Measurements from ENCODE around the gene CHCHD6.

CHCHD6 gene

GRCh38 chr3:126743350-126743749 lies 39.3 kb downstream of the CHCHD6 start:
- DNase-seq (ENCODE audit: low spot score): no peak

DNA sequence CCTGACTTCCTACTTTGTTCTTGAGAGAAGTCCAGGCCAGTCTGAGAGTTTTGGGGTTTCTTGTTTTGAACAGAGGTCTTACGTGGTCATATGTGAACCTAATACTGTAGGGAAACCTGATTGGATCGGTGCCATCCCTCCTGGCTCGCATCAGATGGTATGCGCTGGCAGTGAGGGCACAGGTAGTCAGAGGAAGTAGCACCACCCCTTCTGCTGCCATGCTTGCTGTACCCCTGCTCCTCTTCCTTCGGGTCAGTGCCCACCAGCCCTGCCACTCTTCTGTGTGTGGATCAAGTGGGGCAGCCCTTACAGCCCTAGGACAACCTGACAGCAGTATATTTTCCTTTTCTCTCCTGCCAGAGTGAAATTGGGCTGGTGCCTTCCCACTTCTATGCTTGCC lies 39.7 kb downstream of the CHCHD6 start:
- no peak for DNase-seq (ENCODE audit: low spot score)

GRCh38 chr3:126745760-126746394 lies 41.8 kb downstream of the CHCHD6 start:
- DNase-seq (ENCODE audit: low spot score): no peak

DNA sequence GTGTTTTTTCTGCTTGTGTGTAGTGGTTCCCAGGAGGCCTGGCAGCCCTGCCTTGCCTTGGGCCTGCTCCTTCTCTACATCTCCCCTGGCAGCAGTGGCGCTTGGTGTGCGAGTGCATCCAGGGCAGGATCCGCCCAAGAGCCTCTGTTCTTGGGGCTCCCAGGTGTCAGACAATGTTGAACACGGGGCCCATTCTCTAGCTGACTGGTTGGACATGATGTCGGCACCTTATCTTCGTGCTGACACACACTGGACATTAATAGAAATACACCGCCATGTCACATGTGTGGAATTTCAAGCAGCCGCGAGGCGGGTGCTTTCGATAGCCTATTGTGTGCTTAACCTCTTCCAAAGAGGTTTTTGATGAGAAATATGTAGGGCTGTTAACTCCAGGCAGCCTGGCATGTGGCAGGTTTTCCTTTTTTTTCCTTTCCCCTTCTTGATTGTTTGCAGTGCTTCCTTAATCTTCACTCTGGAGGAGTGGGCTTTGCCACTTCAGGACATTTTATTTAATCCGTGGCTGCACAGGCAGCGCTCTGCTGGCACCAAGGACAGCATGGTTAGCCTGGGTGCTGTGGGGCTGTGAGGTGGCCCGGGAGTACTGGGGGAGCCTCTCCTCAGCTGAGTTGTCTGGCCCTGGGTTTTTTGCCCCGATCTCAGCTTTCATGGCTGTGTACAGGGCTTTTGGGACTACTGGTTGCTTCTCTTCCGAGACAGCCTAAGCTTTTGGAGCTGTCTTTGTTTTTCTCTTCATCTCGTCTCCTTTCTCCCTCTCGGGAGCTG lies 42.5 kb downstream of the CHCHD6 start:
- DNase-seq (ENCODE audit: low spot score): no peak

DNA sequence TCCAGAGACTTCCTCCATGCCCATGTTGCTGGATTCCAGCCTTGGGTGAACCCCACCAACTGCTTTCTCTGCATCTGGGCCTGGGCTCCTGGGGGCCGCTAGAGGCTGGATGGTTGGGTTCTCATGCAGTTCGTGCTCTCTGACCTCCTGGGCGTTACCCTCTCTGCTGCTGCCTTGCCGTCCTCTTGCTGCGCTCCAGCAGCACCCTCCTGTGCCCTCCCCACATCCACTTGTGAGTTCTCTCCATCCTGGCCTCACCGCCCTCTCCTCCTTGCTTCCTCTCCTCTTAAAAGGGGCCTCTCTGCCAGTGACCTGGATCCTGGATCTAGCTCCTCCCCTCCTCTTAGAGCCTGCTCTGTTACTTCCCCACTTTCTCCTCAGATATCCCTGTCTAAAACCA lies 43.7 kb downstream of the CHCHD6 start:
- DNase-seq (ENCODE audit: low spot score): no peak

DNA sequence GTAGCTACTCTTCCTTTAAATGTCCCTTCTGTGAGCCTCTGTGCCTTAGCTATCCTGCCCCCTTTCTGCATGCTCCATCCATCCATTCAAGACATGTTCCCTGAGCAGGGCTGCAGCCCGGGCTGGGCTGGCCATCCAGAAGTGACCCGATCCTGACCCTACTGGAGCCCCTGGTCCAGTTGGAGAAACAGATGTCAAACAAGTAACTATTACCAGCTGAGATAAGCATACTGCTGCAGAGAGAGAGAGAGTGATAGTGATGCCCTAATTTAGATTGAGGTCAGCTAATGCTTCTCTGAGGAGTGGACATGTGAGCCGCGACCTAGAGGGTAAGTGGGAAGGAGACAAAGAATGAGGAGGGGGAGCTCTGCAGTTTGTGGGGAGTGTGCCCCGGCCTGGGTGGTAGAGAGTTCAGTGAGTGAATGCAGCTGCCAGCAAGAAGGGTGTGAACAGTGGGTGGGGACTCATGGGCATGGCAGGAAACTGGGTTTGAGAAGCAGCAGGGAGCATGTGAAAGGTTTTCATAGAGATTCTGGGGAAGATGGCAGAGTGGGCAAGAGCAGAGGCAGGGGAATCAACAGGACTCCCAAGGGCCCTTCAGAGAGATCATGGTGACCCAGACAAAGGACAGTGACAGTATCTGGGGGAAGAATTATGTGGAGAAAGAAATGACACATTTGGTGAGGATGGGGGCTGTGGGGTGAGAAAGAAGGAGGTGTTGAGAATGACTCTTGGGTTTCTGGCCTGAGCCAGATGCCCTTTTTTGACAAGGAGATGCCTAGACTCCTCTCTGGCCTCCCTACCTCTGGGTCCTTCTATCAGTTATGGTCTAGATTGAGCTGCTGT lies 44.9 kb downstream of the CHCHD6 start:
- DNase-seq (ENCODE audit: low spot score): no peak

- DNase-seq (ENCODE audit: low spot score): no peak
These were observed 45.5 kb downstream of the CHCHD6 start for GRCh38 chr3:126749547-126749875.

DNA sequence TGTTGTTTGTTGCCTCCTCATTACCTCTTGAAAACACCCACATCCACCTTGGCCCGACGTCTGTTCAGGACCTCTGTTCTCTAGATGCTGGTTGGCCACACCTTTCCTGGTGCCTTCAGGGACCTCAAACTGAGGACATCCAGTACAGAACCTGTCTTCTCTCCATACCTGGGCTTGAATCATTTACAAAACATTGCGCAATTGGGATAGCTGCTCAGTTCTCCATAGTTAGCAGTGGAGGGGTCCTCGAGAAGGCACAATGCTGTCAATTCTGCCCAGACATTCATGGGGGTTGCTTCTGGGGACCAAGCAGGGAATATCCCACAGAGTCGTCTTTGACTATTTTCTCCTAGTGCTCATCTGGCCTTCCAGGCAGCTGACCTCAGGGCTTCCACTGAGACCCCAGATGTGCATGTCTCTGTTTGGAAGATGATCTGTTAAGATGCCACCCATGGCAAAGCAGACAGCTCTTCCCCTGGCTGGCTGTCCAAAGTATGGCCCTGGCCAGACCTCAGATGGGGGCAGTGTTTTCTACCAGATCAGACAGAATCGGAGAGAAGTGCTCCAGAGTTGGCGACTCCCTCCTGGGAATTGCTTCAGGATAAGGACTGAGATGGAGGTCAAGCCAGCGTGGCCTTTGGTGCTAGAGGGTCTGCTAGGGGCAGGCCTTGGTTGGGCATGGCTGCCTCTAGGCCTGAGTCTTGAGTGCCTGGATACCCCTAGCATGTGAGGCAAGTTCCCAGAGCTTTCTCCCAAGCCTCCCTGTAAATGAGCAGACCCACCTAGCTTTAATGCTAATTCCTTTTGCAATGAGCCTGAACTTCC lies 46.1 kb downstream of the CHCHD6 start:
- DNase-seq (ENCODE audit: low spot score): no peak

DNA sequence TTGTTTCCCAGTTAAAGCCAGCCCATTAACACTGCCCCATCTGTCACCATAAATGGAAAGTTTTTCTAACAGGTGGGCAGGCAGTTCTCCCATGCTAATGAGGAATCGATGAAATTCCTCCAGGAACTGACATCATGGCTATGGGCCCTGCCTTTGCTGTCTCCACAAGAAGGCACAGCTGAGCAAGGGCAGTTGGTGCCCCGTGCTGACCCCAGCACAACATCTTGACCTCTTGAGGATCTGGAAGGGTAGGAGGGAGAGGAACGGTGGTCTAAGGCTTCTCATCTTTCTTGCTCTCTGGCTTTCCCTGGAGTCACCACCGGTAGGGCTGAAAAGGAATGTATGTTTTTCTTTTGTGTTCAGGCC lies 46.7 kb downstream of the CHCHD6 start:
- no peak for DNase-seq (ENCODE audit: low spot score)

GRCh38 chr3:126751611-126752302 lies 47.7 kb downstream of the CHCHD6 start:
- DNase-seq (ENCODE audit: low spot score): no peak

DNA sequence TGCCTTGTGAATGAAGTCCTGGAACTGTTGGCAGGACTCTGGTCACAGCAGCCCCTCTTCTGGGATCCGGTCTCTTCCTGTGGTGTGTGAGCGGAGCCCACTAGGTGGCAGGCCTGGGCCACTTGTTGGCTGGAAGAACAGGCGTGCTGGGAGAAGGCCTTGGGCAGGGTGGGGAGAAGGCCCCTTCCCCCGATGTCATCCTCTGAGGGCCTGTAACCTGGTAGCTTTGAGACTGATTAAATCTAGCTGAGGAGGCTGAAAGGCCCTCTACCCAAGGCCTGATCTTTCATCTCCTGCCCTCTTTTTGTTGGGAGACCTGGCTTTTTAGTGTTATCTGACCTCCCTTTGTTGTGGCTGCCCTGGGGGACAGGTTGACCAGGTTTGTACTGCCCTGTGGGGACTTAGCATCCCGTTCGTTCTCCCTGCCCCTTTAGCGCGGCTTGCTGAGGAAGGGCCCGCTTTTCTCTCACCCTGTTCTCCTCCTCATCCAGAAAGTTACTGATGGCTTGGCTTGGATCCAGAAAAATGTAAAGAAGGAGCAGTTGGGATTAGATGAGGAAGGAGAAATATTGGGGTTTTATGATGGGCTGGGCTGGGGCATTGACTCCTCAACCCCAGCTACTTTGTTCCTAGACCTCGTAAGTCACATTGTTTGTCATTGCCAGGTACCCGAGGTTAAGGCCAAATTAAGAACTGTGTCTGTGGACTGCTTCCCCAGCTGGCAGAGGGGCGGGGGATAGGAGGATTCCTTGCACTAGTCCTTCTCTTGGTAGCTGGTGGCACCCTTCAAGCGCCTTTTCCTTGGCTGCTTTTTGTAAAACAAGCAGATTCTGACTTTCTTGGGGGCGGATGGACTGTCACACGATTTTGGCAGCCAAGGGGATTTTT lies 48.5 kb downstream of the CHCHD6 start:
- DNase-seq (ENCODE audit: low spot score): peak; percentile 87

DNA sequence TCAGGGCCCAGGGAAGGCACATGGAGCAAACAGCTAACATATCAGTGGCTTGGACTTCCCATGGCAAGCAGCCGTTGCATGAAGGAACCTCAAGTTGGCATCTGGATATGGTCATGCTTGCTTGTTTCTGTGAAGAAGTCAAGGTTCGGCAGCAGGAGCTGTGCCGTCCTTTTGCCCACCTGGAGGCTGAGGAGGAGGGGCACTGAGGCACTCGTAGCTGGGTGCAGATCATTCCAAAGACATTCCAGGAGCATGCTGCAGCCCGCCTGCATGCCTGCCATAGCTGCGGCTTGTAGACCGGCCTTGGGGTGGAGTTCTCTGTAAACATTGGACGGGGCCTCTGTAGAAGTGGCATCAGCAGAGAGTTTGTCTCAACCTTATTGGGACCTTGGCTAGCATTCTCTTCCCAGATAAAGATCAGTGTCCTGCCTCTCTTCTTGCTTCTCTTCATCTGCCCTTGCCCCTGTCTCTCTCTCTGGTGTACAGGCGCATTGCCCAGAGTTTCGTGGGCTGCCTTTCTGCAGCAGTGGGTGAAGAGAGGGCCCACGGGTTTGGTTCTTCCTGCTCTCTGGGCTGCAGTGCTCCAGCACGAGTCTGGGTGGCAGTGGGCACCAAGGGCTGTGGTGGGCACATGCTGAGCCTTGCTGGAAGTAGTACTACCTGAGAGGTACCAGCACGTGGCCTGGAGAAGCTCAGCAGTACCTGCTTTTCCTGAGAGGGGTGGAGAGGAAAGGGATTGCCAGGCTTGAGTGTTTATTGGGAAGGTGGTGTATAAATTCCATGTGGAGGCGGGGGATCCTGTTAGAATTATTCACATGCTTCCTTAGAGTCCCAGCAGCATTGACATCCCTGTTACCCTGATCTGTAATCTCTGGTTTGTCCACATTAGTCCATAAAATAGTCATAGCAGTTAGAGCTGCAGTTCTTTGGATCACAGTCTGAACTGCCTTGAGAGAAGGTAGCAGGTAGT lies 49.4 kb downstream of the CHCHD6 start:
- no peak for DNase-seq (ENCODE audit: low spot score)

DNA sequence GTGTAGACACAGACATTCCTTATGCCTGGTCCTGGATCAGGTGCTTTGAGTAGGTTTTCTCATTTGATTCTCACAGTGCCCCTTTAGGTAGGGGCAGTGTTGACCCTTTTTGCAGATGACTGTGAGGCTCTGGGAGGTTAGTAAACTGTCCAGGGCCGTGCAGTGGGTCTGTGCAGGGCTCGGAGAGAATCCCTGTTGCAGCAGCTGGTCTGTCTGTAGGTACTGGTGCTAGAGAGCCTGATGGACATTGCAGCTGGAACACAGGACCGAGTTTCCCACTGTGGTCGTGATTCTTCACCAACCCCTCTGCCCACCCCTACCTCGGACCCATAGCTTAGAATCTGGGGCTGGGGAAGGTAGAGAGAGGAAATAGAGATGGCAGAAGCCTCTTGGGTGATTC lies 51.8 kb downstream of the CHCHD6 start:
- no peak for DNase-seq (ENCODE audit: low spot score)

DNA sequence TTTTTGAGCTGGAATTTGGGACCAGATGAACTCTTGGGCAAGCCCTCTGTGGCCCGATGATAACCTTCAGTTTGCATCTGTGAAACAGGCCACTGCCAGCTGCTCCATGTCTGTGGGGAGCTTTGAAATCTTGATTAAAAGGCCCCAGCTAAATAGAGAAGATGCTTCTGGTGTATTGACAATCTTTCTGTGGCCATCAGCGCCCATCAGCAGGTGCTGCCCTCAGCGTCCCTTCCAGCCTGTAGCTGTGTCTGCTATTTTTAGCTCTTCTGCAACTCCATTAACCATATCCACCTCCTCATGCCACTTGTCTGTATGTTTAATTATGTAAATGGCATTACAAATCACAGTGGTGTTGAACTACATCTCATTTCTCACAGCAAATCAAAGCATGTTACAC lies 54.0 kb downstream of the CHCHD6 start:
- no peak for DNase-seq (ENCODE audit: low spot score)

- no peak for DNase-seq (ENCODE audit: low spot score)
These were observed 54.8 kb downstream of the CHCHD6 start for GRCh38 chr3:126758882-126759281.

GRCh38 chr3:126760541-126760940 lies 56.5 kb downstream of the CHCHD6 start:
- DNase-seq (ENCODE audit: low spot score): no peak

DNA sequence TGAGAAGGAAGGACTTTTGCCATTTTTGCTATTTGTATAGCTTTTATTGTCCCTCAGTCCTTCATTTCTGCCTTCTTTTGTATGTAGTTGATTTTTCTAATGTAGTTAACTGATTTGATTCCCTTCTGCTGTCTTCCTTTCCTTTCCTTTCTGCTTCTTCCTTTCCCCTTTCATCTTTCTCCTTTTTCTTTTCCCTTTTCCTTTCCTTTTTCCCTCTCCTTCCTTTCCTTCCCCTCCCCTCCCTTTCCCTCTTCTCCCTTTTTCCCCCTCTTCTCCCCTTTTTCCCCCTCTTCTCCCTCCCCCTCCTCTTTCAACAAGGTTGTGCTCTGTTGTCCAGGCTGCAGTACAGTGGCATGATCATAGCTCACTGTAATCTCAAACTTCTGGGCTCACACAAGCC lies 59.0 kb downstream of the CHCHD6 start:
- no peak for DNase-seq (ENCODE audit: low spot score)

DNA sequence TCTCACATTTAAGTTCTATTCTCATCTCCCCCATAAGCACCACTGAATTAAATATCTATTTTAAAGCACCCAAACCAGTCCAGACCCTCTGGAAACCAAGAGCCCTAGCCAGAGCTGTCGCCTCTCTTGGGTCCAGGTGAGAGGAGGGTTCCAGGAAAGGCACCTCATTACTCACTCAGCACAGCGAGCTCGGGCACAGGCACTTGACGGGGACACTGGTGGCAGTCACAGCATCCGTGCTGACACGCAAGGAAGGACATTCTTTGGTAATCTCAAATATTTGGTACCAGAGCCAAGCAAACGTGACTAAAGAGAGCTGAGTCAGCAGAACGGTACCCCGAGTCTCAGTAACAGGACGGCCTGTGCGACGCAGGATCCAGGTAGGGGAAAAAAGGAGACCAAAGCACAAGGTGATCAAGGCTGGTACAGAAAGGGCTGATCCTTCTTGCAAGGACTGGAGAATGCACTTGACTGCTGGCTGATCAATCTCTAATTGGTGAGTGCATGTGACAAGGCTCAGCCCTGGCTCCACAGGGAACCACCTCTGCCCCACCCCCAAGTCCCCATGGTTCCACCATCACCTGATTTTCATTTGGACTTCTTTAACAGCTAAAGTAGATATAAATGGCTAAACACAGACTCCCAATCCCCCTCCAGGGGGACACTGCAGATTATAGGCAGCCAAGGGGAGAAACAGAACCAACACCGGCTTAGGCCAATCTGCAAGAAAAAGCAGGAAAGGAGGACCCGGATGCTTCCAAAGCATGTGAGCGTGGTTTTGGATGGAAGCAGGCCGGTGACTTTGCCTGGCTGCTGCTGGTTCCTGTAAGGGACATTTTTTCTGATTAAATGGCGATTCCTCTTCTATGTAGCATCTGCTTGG lies 61.4 kb downstream of the CHCHD6 start:
- no peak for DNase-seq (ENCODE audit: low spot score)

Measured in left forelimb (tissue), 1 donor.